GM18511 (cell line): Measurements from ENCODE around the gene CYB561.

Source experiments
- ATAC-seq: cut with Tn5 transposase; IDR thresholded peaks from one replicate; pipeline ENCODE4 v1.9.1; 2021; ENCODE audit warnings: mild to moderate bottlenecking, moderate library complexity; ENCODE audit not compliant: unreplicated experiment

The CYB561 gene

GRCh38 chr17:63435681-63436522 lies 10.2 kb downstream of the CYB561 start:
- no peak for ATAC-seq

- no peak for ATAC-seq
These were observed 11.0 kb downstream of the CYB561 start for GRCh38 chr17:63434951-63435571.

- ATAC-seq = no peak
These were observed 12.1 kb downstream of the CYB561 start for GRCh38 chr17:63433746-63434591.

DNA sequence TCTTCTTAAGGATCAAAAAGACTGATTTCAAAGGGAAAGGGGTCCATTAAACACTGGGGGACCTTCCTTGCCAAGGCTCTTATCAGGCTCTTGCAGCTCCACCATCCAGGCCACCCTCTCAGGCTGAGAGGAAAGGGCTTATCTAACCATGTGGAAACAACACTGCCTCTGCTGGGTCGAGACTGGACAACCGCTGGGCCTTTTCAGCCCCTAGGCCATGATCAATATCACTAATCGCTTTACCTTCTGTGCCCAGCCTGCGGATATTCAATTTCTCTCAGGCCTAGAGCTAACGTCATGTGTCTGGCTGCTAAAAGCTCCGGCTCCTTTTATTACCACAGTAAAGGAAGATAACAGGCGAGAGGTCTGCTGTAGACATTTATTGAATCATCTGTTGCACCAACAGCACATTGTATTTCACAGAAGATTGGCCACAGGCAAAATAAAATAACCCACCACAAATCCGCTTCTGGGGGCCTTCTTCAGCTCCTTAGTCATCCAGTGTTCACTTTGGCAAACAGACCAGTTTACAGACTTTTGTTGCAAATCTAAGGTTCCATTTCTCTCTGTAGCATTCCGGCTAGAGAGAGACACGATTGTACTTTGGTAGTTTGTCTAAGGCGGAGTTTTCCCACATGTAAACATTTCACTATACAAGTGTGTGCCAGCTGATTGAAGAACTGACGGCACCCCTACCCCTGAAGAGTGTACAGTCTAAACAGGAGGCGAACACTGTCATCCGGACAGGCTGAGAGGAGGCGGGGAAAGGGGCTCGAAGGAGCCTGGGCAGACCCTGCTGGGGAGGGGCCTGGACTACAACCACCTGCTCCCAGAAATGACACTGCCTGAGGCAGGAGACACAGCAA lies 13.9 kb downstream of the CYB561 start:
- ATAC-seq = no peak

DNA sequence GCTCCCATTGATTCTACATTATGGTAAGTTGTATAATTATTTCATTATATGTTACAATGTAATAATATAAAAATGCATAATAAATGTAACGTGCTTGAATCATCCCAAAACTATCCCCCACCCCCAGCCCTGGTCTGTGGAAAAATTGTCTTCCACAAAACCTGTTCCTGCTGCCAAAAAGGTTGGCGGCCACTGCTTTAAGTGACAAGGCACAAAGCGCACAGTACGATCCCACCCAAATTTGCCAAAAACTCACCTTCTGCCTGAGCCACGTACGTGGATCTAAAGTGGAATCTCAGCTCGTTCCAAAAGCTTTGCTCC lies 14.5 kb downstream of the CYB561 start:
- ATAC-seq = no peak

DNA sequence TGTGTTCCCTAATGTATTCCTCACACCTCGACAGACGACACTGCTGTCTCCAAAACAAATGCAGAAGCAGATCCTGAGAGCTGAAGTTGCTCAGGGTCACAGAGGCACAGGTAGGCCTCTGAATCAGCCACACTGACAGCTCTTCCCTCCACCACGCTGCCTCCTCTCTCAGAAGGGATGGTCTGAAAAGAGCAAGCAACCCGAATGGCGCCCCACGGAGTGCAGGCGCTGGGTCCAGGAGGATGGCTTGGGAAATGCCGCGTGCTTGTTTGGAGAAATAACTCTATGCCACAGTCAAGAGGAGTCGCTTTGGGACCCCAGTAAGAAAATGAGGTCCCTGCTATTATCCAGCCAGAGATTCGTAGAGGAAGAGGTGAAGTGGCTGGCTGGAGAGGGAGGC lies 15.9 kb downstream of the CYB561 start:
- no peak for ATAC-seq

GRCh38 chr17:63429766-63430165 lies 16.3 kb downstream of the CYB561 start:
- no peak for ATAC-seq

DNA sequence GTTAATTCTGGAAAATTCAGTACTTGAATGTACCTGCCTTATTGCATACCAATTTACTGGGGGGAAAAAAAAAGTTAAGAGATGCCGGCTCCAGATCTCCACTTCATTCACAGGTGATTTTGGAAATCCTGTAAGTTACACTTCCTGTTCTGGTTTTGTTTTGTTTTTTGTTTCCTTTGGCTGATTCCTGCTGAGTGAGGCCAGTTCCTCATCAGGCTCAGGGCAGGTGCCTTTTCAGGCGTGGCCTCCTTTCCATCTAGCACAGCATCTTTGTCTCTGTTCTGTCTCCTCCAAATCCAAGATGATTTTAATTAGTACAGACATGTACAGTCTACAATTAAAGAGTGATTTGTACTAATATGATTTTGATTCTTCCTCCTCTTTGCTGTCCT lies 19.2 kb downstream of the CYB561 start:
- no peak for ATAC-seq

GRCh38 chr17:63426041-63426916 lies 19.8 kb downstream of the CYB561 start:
- no peak for ATAC-seq

- ATAC-seq = peak; percentile 55
These were observed 20.6 kb downstream of the CYB561 start for GRCh38 chr17:63425483-63425882.

- no peak for ATAC-seq
These were observed 22.1 kb downstream of the CYB561 start for GRCh38 chr17:63423963-63424362.

- ATAC-seq = no peak
These were observed 22.7 kb downstream of the CYB561 start for GRCh38 chr17:63423251-63423950.

- ATAC-seq = no peak
These were observed 24.1 kb downstream of the CYB561 start for GRCh38 chr17:63421681-63422645.

DNA sequence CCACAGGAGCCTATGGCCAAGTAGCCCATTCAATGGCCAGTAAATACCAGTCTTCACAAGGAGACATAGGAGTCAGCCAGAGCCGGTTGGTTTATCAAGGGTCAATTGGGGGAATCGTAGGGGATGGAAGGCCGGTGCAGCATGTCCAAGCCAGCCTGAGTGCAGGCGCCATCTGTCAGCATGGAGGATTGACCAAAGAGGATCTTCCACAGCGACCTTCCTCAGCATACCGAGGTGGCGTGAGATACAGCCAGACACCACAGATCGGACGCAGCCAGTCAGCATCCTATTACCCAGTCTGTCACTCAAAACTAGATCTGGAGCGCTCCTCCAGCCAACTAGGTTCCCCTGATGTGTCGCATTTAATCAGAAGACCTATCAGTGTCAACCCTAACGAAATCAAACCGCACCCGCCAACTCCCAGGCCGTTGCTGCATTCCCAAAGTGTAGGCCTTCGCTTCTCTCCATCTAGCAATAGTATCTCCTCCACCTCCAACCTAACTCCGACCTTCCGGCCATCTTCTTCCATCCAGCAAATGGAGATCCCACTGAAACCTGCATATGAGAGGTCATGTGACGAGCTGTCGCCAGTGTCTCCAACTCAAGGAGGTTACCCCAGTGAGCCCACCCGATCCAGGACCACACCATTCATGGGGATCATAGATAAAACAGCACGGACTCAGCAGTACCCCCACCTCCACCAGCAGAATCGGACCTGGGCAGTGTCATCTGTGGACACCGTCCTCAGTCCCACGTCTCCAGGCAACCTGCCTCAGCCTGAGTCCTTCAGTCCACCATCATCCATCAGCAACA lies 25.0 kb downstream of the CYB561 start:
- ATAC-seq = no peak

DNA sequence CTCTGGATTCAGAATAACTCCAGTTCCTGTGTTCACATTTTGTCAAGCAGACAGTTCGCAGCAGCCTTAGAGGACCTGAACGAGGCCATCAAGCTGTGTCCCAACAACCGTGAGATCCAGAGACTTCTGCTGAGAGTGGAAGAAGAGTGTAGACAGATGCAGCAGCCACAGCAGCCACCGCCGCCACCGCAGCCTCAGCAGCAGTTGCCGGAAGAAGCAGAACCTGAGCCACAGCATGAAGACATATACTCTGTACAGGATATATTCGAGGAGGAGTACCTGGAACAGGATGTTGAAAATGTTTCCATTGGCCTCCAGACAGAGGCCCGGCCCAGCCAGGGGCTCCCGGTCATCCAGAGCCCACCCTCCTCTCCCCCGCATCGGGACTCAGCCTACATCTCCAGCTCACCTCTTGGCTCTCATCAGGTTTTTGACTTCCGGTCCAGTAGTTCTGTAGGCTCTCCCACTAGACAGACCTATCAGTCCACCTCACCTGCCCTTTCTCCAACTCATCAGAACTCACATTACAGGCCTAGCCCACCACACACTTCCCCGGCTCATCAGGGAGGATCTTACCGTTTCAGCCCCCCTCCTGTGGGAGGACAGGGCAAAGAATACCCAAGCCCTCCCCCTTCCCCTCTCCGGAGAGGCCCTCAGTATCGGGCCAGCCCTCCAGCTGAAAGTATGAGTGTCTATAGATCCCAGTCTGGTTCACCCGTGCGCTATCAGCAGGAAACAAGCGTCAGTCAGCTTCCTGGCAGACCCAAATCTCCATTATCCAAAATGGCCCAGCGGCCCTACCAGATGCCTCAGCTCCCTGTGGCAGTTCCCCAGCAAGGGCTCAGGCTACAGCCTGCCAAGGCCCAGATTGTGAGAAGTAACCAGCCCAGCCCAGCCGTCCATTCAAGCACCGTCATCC lies 25.9 kb downstream of the CYB561 start:
- ATAC-seq = no peak

DNA sequence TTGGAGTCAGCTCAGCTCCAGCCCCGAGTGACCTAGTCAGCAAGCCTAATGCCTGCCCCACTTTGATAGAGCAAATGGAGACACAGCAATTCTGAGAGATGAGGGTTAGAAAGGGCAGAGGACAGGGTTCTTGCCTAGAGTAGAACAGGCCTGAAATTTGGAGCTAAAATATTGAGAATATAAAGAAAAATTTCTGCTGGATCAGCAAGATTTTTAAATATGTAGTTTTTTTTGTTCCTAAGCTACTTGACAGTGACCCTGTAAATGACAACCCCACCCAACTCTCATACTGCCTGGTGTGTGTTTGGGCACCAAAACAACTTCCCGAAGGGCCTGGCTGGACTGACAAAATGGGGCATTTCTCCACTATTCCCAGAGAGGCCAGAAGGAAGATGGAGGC lies 26.7 kb downstream of the CYB561 start:
- no peak for ATAC-seq
